Measurements from ENCODE around the gene SMYD4.
"Not testable (repeated sequence)": the region's sequence is repeated elsewhere in the genome, so short reads cannot be mapped to it uniquely, and the experiment has no call there.

GRCh38 chr17:1856462-1856861 is 26.8 kb upstream of the SMYD4 start:
- not testable (repeated sequence) for TF ChIP-seq RCOR1 (conservative IDR thresholded peaks at IDR 0.05; ENCODE audit: low read depth, low read length); CREM (IDR thresholded peaks at IDR 0.05; ENCODE audit: low read depth); CTCF (IDR thresholded peaks at IDR 0.05 in 2 of 3, conservative IDR thresholded peaks at IDR 0.05 in 1 of 3; ENCODE audit: control insufficient read depth in 2 of 3, extremely low read depth in 1 of 3, insufficient read depth in 1 of 3, low read depth in 3 of 3, low read length in 3 of 3); POLR2A (IDR thresholded peaks at IDR 0.05; ENCODE audit: low read depth, low read length); HDAC6 (IDR thresholded peaks at IDR 0.05; ENCODE audit: unreplicated experiment); CHD1 (IDR thresholded peaks at IDR 0.05; ENCODE audit: low read depth, low read length); RAD21 (IDR thresholded peaks at IDR 0.05; ENCODE audit: insufficient read depth, low read depth, low read length); YY1 (IDR thresholded peaks at IDR 0.05; ENCODE audit: low read depth, low read length); PKNOX1 (IDR thresholded peaks at IDR 0.05); EP300 (IDR thresholded peaks at IDR 0.05; ENCODE audit: borderline replicate concordance in 1 of 2, control insufficient read depth in 1 of 2, low read depth in 2 of 2, low read length in 2 of 2)
- TF ChIP-seq, protein P1, sequence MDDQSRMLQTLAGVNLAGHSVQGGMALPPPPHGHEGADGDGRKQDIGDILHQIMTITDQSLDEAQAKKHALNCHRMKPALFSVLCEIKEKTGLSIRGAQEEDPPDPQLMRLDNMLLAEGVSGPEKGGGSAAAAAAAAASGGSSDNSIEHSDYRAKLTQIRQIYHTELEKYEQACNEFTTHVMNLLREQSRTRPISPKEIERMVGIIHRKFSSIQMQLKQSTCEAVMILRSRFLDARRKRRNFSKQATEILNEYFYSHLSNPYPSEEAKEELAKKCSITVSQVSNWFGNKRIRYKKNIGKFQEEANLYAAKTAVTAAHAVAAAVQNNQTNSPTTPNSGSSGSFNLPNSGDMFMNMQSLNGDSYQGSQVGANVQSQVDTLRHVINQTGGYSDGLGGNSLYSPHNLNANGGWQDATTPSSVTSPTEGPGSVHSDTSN (IDR thresholded peaks at IDR 0.05; ENCODE audit: insufficient replicate concordance, low read depth, low read length) = not testable (repeated sequence)

Data from GM12878 (cell line).